DND-41 (cell line): ENCODE data around the gene MAST2.

Experiments used
- ATAC-seq: fragments of 200-7000 bp; cut with Tn5 transposase; 3 replicates; pipeline ENCODE4 v1.9.1; 2021; ENCODE audit warnings: low read depth; ENCODE audit not compliant: insufficient read depth
- DNase-seq: peaks from one replicate; pipeline ENCODE4 v3.0.0-alpha.2; 2020
- H2AFZ ChIP-seq: 2 replicates; pipeline ENCODE4 v1.6.0; 2012; ENCODE audit warnings: low read depth, low read length
- H3K27ac ChIP-seq: 2 replicates; pipeline ENCODE4 v1.5.1; 2012; ENCODE audit warnings: low read length, inconsistent platforms
- H3K27me3 ChIP-seq: fragments of 200-600 bp; sonication (generic); 2 replicates; pipeline ENCODE4 v1.6.0; 2012; ENCODE audit warnings: low read length, mild to moderate bottlenecking, inconsistent platforms; ENCODE audit not compliant: insufficient read depth, poor library complexity
- H3K36me3 ChIP-seq: 2 replicates; pipeline ENCODE4 v1.5.1; 2012; ENCODE audit warnings: low read length, inconsistent platforms; ENCODE audit not compliant: insufficient read depth
- H3K4me1 ChIP-seq: 2 replicates; pipeline ENCODE4 v1.5.1; 2012; ENCODE audit warnings: mild to moderate bottlenecking, low read length; ENCODE audit not compliant: insufficient read depth
- H3K4me2 ChIP-seq: 2 replicates; pipeline ENCODE4 v1.6.0; 2012; ENCODE audit warnings: mild to moderate bottlenecking, moderate library complexity, low read length, inconsistent platforms; ENCODE audit not compliant: insufficient read depth
- H3K4me3 ChIP-seq, 2 experiments: fragments of 200-600 bp in 1 of 2; shearing (Covaris generic) in 1 of 2; 2 replicates each; pipeline ENCODE4 v1.5.1; 2012 to 2016; ENCODE audit warnings: inconsistent platforms in 2 of 2, low read length in 2 of 2, mild to moderate bottlenecking in 2 of 2, low read depth in 1 of 2, moderate library complexity in 1 of 2
- H3K79me2 ChIP-seq: 2 replicates; pipeline ENCODE4 v1.6.0; 2012; ENCODE audit warnings: low read length, inconsistent platforms; ENCODE audit not compliant: insufficient read depth
- H3K9ac ChIP-seq: 2 replicates; pipeline ENCODE4 v1.6.0; 2012; ENCODE audit warnings: low read depth, mild to moderate bottlenecking, inconsistent platforms, low read length, moderate library complexity
- H3K9me3 ChIP-seq: 2 replicates; pipeline ENCODE4 v1.5.1; 2012; ENCODE audit warnings: low read length, moderate library complexity, mild to moderate bottlenecking, inconsistent platforms; ENCODE audit not compliant: insufficient read depth, severe bottlenecking
- H4K20me1 ChIP-seq: 2 replicates; pipeline ENCODE4 v1.6.0; 2012; ENCODE audit warnings: low read length; ENCODE audit not compliant: insufficient read depth
- EZH2 ChIP-seq: IDR thresholded peaks from 3 replicates; pipeline ENCODE4 v1.6.1; 2012; ENCODE audit warnings: borderline replicate concordance, low read depth, mild to moderate bottlenecking, moderate library complexity, low read length, inconsistent platforms; ENCODE audit not compliant: severe bottlenecking
- TF ChIP-seq, protein P1 (sequence below): IDR thresholded peaks from 2 replicates; pipeline ENCODE4 v1.5.1; 2012; ENCODE audit warnings: borderline replicate concordance, low read length, moderate library complexity, mild to moderate bottlenecking; ENCODE audit not compliant: poor library complexity, severe bottlenecking; ENCODE audit errors: extremely low read depth

MAST2 gene

DNA sequence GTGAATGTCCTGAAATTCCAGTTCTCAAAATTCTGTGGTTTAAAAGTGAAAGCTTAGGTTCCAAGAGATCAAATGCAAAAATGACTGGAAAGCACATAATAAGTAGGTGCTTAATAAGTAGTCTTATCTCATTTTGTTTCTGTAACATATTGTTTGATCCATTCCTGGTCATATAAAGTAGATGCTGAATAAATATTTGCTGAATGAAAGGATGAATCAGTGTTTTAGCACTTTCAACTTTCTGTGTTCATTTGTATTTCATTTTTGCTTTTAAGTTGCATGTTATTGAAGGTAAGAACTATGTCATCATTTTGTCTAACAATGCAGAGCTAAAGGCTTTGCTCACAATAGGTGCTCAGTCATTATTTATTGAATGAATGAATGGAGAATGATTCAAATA lies 6.3 kb downstream of the MAST2 start:
- TF ChIP-seq, protein P1, sequence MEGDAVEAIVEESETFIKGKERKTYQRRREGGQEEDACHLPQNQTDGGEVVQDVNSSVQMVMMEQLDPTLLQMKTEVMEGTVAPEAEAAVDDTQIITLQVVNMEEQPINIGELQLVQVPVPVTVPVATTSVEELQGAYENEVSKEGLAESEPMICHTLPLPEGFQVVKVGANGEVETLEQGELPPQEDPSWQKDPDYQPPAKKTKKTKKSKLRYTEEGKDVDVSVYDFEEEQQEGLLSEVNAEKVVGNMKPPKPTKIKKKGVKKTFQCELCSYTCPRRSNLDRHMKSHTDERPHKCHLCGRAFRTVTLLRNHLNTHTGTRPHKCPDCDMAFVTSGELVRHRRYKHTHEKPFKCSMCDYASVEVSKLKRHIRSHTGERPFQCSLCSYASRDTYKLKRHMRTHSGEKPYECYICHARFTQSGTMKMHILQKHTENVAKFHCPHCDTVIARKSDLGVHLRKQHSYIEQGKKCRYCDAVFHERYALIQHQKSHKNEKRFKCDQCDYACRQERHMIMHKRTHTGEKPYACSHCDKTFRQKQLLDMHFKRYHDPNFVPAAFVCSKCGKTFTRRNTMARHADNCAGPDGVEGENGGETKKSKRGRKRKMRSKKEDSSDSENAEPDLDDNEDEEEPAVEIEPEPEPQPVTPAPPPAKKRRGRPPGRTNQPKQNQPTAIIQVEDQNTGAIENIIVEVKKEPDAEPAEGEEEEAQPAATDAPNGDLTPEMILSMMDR = no peak
- no peak for TF ChIP-seq EZH2
- H3K9me3 ChIP-seq = no peaks in the 10 kb centered on the region
- H3K4me2 ChIP-seq = no peak overlapping the region
- H4K20me1 ChIP-seq = no peaks in the 10 kb centered on the region
- no peaks in the 10 kb centered on the region for H3K27me3 ChIP-seq
- no peak overlapping the region for H3K9ac ChIP-seq
- peaks cover 36% of the 10 kb centered on the region for H3K36me3 ChIP-seq
- H2AFZ ChIP-seq = no peak overlapping the region
- ATAC-seq (no peak), DNase-seq (no peak)
- H3K4me1 ChIP-seq = peaks cover 12% of the 10 kb centered on the region
- H3K27ac ChIP-seq = no peak overlapping the region
- H3K79me2 ChIP-seq = peaks cover 76% of the 10 kb centered on the region
- H3K4me3 ChIP-seq = no peak overlapping the region

- H3K4me3 ChIP-seq = no peak overlapping the region
- no peak overlapping the region for H3K9ac ChIP-seq
- H3K4me1 ChIP-seq = no peaks in the 10 kb centered on the region
- H4K20me1 ChIP-seq = no peaks in the 10 kb centered on the region
- no peaks in the 10 kb centered on the region for H3K9me3 ChIP-seq
- H3K27ac ChIP-seq = no peak overlapping the region
- no peak for ATAC-seq
- no peak for DNase-seq
- H3K27me3 ChIP-seq = no peaks in the 10 kb centered on the region
- H2AFZ ChIP-seq = no peak overlapping the region
- TF ChIP-seq EZH2 = no peak
- TF ChIP-seq, protein P1 = no peak
- peaks cover 60% of the 10 kb centered on the region for H3K79me2 ChIP-seq
- H3K36me3 ChIP-seq = peaks cover 32% of the 10 kb centered on the region
- H3K4me2 ChIP-seq = no peak overlapping the region
Observed at GRCh38 chr1:45814776-45815175, 11.4 kb downstream of the MAST2 start.

DNA sequence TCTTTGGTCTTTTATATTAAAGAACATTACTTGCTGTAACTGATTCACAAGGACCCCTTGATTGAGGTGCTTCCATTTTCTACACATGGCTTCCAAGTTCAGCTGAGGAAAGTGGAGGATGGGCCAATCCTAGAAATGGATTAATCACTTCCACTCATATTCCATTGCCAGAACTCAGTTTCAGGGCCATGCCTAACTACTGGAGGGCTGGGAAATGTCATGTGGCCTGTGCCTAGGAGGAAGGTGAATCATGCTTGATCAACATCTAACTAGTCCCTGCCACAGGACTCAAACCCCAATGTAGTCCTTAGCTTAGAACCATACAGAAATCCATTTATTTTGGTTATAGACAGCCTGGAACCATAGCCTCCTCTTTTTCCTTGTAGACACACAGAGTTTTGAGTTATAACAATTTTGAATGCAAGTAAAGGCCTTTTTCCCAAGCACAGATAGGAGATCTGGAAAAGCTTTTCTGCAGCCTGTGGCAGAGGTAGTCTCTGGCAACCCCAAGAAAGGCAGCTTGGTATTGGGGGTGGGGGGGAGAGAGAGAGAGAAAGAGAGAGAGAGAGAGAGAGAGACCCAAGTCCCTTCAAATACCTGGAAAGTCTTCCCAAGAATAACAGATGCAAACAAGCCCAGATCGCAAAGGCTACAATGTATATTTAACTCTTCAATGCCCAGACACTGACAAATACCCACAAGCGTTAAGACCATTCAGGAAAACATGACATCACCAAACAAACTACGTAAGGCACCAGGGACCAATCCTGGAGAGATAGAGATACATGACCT lies 12.5 kb downstream of the MAST2 start:
- DNase-seq (no peak), ATAC-seq (no peak)
- Histone ChIP-seq H3K9me3 (no peaks in the 10 kb centered on the region), H3K27me3 (no peaks in the 10 kb centered on the region), H3K4me3 (no peak overlapping the region), H3K4me2 (no peak overlapping the region), H4K20me1 (no peaks in the 10 kb centered on the region), H3K36me3 (peaks cover 32% of the 10 kb centered on the region), H3K4me1 (no peaks in the 10 kb centered on the region), H3K27ac (no peak overlapping the region), H2AFZ (no peak overlapping the region), H3K79me2 (peaks cover 63% of the 10 kb centered on the region), H3K9ac (no peak overlapping the region)
- no peak for TF ChIP-seq EZH2
- TF ChIP-seq, protein P1 = no peak

DNA sequence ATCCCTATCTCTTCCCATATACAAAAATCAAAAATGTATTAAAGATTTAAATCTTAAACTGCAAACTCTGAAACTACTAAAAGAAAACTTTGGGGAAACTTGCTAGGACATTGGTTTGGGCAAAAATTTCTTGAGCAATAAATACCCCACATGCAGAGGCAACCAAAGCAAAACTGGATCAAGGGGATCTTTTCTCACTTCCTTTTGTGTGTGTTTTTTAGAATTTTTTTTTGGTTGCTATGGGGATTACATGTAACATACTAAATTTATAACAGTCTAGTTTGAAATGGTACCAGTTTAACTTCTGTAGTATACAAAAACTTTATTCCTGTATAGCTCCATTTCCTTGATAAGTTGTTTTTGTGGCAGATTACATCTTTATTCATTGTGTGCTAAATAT lies 16.8 kb downstream of the MAST2 start:
- no peak overlapping the region for H3K4me2 ChIP-seq
- no peak overlapping the region for H2AFZ ChIP-seq
- DNase-seq (no peak), ATAC-seq (no peak)
- H3K9ac ChIP-seq = no peak overlapping the region
- no peak overlapping the region for H3K27ac ChIP-seq
- TF ChIP-seq, protein P1 = no peak
- no peak for TF ChIP-seq EZH2
- peaks cover 61% of the 10 kb centered on the region for H3K79me2 ChIP-seq
- H3K9me3 ChIP-seq = no peaks in the 10 kb centered on the region
- no peaks in the 10 kb centered on the region for H3K4me1 ChIP-seq
- no peaks in the 10 kb centered on the region for H3K27me3 ChIP-seq
- H3K4me3 ChIP-seq = no peak overlapping the region
- H4K20me1 ChIP-seq = no peaks in the 10 kb centered on the region
- H3K36me3 ChIP-seq = peaks cover 25% of the 10 kb centered on the region
